DOHH2 (cell line): ENCODE data around the gene CNKSR3.

Experiments
- H3F3A ChIP-seq: fragments of 200-600 bp; sonication (generic), shearing (Covaris generic); 2 replicates; pipeline ENCODE4 v1.6.0; 2016; ENCODE audit warnings: antibody characterized with exemption, mild to moderate bottlenecking; ENCODE audit not compliant: control insufficient read depth, insufficient read depth
- H3K27ac ChIP-seq: fragments of 200-600 bp; sonication (generic); 2 replicates; pipeline ENCODE4 v1.5.1; 2014; ENCODE audit warnings: low read depth, mild to moderate bottlenecking, low read length, moderate library complexity
- H3K27me3 ChIP-seq: fragments of 200-600 bp; sonication (generic); 2 replicates; pipeline ENCODE4 v1.6.1; 2014; ENCODE audit warnings: mild to moderate bottlenecking, low read length, mixed read lengths; ENCODE audit not compliant: control insufficient read depth
- H3K36me3 ChIP-seq: fragments of 200-600 bp; sonication (generic); 2 replicates; pipeline ENCODE4 v1.6.1; 2014; ENCODE audit warnings: mild to moderate bottlenecking, low read length, moderate library complexity, mixed read lengths; ENCODE audit not compliant: control insufficient read depth
- H3K4me1 ChIP-seq: fragments of 200-600 bp; sonication (generic); 2 replicates; pipeline ENCODE4 v1.6.1; 2014; ENCODE audit warnings: mild to moderate bottlenecking, low read length, mixed read lengths; ENCODE audit not compliant: control insufficient read depth
- H3K4me2 ChIP-seq: fragments of 200-600 bp; sonication (generic); 2 replicates; pipeline ENCODE4 v1.6.0; 2014; ENCODE audit warnings: mild to moderate bottlenecking, low read length, moderate library complexity
- H3K4me3 ChIP-seq: fragments of 200-600 bp; sonication (generic); 2 replicates; pipeline ENCODE4 v1.5.1; 2014; ENCODE audit warnings: mild to moderate bottlenecking, low read length, mixed read lengths
- H3K79me2 ChIP-seq: fragments of 200-600 bp; sonication (generic); 2 replicates; pipeline ENCODE4 v1.6.1; 2014; ENCODE audit warnings: mild to moderate bottlenecking, low read length, mixed read lengths; ENCODE audit not compliant: control insufficient read depth
- H3K9me2 ChIP-seq: fragments of 200-600 bp; sonication (generic); replicated peaks from 2 replicates; pipeline ENCODE4 v1.6.1; 2014; ENCODE audit warnings: mild to moderate bottlenecking, low read length, mixed read lengths; ENCODE audit not compliant: control insufficient read depth
- H3K9me3 ChIP-seq: fragments of 200-600 bp; sonication (generic); 2 replicates; pipeline ENCODE4 v1.6.1; 2014; ENCODE audit warnings: antibody characterized with exemption, low read length, mixed read lengths; ENCODE audit not compliant: control insufficient read depth, insufficient read depth
- H4K20me1 ChIP-seq: fragments of 200-600 bp; sonication (generic); 2 replicates; pipeline ENCODE4 v1.6.0; 2014; ENCODE audit warnings: low read depth, mild to moderate bottlenecking, antibody characterized with exemption, low read length, moderate library complexity; ENCODE audit not compliant: control insufficient read depth, insufficient read depth
- CTCF ChIP-seq: fragments of 200-600 bp; sonication (generic); IDR thresholded peaks from one replicate; pipeline ENCODE4 v1.5.1; 2014; ENCODE audit warnings: antibody characterized with exemption, mild to moderate bottlenecking, low read depth, low read length; ENCODE audit not compliant: poor library complexity, severe bottlenecking
- EZH2phosphoT487 ChIP-seq: fragments of 200-600 bp; sonication (generic); IDR thresholded peaks from 2 replicates; pipeline ENCODE4 v1.6.1; 2017; ENCODE audit warnings: borderline replicate concordance, mild to moderate bottlenecking, antibody characterized with exemption, low read length, moderate library complexity, mixed read lengths

The CNKSR3 gene

GRCh38 chr6:154555073-154555677 is 44.7 kb upstream of the CNKSR3 start:
- Histone ChIP-seq H3K27me3 (no peaks in the 10 kb centered on the region), H3K9me2 (no peaks in the 10 kb centered on the region), H3F3A (no peaks in the 10 kb centered on the region), H3K79me2 (no peaks in the 10 kb centered on the region), H3K36me3 (no peaks in the 10 kb centered on the region), H3K4me2 (no peak overlapping the region), H3K4me1 (no peaks in the 10 kb centered on the region), H4K20me1 (no peaks in the 10 kb centered on the region), H3K4me3 (no peak overlapping the region), H3K9me3 (no peaks in the 10 kb centered on the region), H3K27ac (no peak overlapping the region)
- TF ChIP-seq CTCF (no peak), EZH2phosphoT487 (no peak)

GRCh38 chr6:154554491-154554890 is 44.0 kb upstream of the CNKSR3 start:
- no peak overlapping the region for H3K27ac ChIP-seq
- H3K9me3 ChIP-seq = no peaks in the 10 kb centered on the region
- H3K9me2 ChIP-seq = no peaks in the 10 kb centered on the region
- no peaks in the 10 kb centered on the region for H3K4me1 ChIP-seq
- no peaks in the 10 kb centered on the region for H4K20me1 ChIP-seq
- H3K79me2 ChIP-seq = no peaks in the 10 kb centered on the region
- H3F3A ChIP-seq = no peaks in the 10 kb centered on the region
- no peaks in the 10 kb centered on the region for H3K27me3 ChIP-seq
- no peaks in the 10 kb centered on the region for H3K36me3 ChIP-seq
- no peak overlapping the region for H3K4me3 ChIP-seq
- no peak overlapping the region for H3K4me2 ChIP-seq
- no peak for TF ChIP-seq EZH2phosphoT487
- TF ChIP-seq CTCF = no peak

- Histone ChIP-seq H3K79me2 (no peaks in the 10 kb centered on the region), H3K36me3 (no peaks in the 10 kb centered on the region), H3K27ac (no peak overlapping the region), H3K4me2 (no peak overlapping the region), H3K27me3 (no peaks in the 10 kb centered on the region), H3K4me3 (no peak overlapping the region), H3K9me2 (no peaks in the 10 kb centered on the region), H3F3A (no peaks in the 10 kb centered on the region), H4K20me1 (no peaks in the 10 kb centered on the region), H3K9me3 (no peaks in the 10 kb centered on the region), H3K4me1 (no peaks in the 10 kb centered on the region)
- TF ChIP-seq EZH2phosphoT487 = no peak
- TF ChIP-seq CTCF = no peak
These were observed 40.3 kb upstream of the CNKSR3 start for GRCh38 chr6:154550779-154551178.
